ENCODE results near the gene CHIC2.

The CHIC2 gene

DNA sequence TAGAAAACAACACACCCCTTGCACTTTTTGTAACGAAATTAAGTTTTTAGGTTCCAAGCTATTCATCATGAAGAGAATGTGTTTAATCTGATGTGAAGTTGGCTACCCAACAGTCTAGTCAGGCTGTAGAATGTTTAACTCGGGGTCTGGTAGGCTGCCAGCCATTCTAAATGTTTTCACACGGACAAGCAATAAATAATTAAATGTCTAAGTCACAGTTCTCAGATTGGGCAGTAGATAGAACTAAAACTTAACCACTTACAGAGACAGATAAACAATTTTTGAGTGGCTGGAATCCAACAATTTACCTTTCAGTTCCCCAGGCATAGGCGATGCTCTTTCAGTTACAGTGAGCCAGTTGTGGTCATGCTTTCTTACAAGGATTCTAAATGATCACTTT is 66.5 kb downstream of the CHIC2 start:
- DNase-seq, result no peak

DNA sequence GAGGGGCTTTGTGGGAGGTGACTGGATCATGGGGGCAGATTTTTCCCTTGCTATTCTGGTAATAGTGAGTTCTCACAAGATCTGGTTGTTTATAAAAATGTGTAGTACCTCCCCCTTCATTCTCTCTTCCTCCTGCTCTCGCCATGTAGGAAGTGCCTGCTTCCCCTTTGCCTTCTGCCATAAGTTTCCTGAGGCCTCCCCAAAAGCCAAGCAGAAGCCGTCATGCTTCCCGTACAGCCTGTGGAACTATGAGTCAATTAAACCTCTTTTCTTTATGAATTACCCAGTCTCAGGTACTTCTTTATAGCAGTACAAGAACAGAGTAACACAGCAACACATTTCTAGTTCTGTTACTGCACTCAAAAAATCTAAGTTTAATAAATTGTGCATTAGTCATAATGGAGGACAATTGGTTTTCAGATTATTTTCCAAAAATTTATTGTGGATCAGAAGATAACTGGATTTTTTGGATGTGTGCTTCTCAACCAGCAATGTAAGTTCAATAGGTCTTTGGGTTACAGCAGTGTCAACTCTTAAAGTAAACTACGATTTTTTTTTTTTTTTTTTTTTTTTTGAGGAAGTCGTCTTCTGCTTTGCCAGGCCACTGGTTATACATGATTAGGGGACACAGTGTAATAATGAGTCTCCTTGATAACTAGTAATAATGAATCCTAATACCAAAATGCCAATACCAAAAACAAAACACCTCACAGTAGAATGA is 69.9 kb downstream of the CHIC2 start:
- DNase-seq, result peak; percentile 3

GRCh38 chr4:53992785-53993184 is 71.6 kb downstream of the CHIC2 start:
- DNase-seq, result no peak

- no peak for DNase-seq
These were observed 72.6 kb downstream of the CHIC2 start for GRCh38 chr4:53991821-53992220.

- DNase-seq, result no peak
These were observed 73.8 kb downstream of the CHIC2 start for GRCh38 chr4:53990641-53991040.

DNA sequence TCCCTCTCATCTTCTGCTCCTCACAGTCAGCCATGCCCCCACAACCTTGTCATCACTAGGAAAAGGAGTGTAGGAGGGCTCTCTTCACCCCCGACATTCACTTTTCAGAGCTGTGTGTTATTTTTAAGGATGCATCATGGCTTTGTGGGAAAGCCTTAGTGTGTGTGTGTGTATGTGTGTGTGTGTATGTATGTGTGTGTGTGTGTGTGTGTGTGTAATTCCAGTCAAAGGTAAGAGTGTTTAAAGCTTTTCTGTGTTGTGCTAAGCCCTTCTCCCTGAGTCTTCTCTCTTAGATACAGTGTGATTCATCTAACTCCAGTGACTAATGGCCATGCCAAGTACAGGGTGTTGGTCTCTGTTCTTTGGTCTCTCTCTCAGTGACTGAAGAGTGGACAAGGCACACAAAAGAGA is 76.6 kb downstream of the CHIC2 start:
- no peak for DNase-seq

DNA sequence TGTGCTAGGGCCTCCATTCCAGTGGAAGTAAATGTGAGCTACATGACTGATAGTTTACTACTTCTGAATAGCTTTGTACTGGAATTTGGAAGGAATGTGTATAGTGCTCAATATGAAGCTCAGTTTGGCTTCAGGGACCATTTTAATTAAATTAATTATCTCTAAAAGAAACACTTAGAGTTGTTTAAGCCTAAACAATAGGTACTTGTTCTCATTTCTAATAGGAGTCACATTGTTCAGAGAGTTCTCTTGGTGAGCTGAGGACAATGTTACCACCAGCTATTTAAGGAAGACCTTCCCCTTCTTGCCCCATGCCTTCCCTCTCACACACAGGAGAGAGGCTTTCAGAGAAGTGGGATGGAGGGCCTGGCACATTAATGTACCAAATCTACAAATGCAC is 78.3 kb downstream of the CHIC2 start:
- DNase-seq, result no peak

DNA sequence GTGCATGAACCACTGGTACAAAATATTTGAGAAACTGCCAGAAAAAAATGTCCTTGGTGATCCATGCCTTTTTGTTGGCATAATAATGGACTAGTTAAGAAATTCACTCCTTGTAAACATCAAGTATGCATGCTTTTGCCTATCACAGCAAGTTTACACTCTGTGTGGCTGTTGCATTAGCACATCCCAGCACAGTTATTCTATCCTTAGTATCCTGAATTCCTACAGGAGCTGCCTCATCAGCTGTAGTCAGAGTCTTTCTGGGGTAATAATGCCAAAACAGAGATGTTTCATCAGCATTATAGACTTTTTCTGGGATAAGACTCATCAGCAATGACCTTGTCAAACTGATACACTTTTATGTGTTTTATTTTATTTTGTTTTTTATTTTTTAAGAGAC is 82.8 kb downstream of the CHIC2 start:
- no peak for DNase-seq

DNA sequence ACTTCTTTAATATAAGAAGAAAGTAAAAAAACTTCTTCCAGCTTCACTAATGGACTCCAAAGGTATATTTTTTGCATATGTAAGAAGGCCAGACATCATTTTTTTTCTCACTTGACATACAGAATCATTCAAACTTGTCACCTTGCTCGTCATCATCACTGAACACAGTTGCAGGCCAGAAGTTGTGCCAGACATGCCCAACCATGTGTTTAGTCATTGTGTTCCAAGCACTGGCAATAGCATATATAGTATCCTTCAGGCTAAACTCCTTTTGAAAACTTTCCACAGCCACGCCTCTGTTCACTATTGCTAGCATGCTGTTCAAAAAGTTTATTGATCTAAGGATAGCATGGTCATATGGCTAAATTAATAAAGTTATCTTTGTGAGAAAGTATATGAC is 83.3 kb downstream of the CHIC2 start:
- DNase-seq, result no peak

DNA sequence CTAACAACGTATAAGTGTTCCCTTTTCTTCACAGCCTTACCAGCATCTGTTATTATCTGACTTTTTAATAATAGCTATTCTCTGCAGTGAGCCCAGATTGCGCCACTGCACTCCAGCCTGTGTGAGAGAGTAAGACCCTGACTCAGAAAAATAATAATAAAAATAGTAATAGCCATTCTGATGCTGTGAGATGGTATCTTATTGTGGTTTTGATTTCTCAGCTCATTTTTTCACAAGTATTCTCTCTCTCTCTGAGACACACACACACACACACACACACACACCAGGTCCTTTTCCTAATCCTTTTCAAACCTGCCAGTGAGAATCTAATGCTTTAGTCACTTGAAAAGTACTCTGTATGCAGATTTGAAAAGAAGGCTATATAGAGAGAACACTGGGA is 89.8 kb downstream of the CHIC2 start:
- no peak for DNase-seq

GRCh38 chr4:53967986-53968385 is 96.4 kb downstream of the CHIC2 start:
- no peak for DNase-seq

GRCh38 chr4:53963781-53964180 is 100.6 kb downstream of the CHIC2 start:
- no peak for DNase-seq

DNA sequence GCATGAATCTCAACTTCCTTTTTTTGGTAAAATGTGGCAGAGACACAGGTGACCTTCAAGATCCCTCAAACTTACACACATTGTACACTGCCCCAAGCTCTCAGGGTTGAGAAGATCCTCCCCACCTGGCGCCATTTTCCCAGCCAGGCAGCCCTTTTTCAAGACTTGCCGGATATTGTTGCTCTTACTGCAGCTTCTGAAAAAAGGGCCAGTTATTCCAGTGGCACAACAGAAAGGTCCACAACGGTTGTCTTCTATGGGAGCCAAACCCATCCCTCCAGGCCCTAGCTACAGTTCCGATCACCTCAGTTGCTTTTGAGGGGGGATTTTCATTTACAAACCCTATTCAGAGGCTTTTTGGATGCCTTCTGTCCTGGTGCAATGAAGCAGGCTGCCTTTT is 101.1 kb downstream of the CHIC2 start:
- DNase-seq, result no peak

DNA sequence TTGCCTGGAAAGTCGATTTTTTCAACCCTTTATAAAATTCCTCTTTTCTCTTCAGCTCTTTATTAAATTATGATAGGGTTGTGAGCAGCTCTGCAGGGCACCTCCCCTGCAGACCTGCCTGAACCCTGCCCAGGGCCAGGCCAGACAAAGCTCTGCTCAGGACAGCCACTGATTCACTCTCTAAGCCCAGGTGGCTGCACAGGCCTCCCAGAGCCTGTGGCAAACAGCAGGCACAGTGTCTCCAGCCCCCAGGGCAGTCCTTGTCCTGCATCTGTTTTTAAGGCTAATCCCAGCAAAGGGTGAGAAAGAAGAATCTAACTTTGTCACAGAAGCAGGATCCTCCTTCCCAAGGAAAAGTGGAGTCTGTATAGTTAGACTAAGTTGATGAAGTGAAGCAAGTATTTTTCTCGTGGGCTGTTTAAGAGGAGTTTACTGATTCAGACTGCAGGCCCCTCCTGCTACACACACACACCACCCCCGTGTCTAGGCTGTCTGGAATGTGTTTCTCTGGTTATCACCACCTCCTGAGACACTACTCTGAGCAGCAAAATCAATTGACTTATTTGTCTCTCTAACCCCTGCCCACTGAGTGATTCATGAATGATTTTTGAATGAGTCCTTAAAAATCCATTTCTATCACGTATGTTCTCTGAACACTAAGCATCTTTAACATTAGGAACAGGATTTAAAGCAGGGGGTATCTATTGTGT is 101.7 kb downstream of the CHIC2 start:
- no peak for DNase-seq

GRCh38 chr4:53961351-53961750 is 103.1 kb downstream of the CHIC2 start:
- no peak for DNase-seq

GRCh38 chr4:53960843-53961242 is 103.6 kb downstream of the CHIC2 start:
- no peak for DNase-seq

Data from CD4-positive, alpha-beta T cell treated with Interferon gamma for 1 hour (primary cell).